ENCODE results near the gene MXRA8.

Gene MXRA8

DNA sequence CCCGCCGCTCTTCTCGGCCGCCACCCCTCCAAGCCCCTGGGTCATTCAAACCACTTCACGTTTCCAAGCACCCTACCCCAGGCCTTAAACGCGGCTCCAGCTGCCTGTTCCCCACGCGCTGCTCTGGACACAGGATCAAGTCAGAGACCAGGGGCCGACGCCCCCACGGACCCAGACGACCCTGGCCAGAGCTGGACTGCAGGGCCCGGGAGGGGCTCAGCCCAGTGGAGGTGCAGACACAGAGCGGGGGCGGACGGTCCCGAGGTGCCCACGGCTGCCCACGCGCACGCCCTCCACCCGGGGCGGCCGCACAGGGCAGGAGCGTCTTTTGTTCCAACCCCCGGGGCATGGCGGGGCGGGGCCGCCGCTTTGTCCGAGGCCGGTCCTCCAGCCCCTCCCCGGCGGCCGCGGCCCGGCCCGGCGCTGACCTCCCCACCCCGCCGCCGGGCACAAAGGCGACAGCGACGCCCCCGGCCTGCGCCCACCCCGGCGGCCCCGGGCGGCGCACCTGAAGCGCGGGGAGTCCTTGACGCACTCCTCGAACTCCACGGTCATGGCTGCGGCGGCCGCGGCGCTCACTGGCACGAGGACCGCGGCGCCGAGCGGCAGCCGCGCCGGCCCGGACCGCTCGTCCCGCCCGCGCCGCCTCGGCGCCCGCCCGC lies 51.0 kb downstream of the MXRA8 start:
- DNase-seq (ENCODE audit: low read depth, low spot score), result no peak

DNA sequence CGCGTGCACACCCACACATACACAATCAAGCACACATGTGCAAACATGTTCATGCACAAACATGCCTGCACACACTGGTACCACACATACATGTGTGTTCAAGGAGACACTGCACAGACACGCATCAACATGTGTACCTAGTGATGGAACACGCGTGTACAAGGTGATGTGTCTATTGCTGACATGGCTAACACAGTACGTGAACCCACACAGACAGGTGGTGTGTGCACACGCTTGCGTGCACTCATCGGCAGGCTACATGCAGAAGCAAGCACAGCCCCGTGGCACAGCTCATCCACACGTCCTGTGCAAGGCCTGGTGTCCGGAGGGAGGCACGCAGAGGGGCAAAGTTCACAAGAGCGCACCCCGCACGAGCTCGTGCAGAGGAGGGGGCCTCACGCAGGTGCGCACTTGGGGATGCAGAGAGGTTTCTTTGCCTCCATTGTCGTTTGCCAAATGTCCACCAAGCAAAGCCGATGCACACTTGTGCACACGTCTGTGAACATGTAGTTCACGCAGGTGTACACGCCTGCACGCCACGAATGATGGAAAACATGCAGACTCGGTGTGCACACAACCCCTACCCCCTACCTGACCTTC lies 51.6 kb downstream of the MXRA8 start:
- DNase-seq (ENCODE audit: low read depth, low spot score), result no peak

DNA sequence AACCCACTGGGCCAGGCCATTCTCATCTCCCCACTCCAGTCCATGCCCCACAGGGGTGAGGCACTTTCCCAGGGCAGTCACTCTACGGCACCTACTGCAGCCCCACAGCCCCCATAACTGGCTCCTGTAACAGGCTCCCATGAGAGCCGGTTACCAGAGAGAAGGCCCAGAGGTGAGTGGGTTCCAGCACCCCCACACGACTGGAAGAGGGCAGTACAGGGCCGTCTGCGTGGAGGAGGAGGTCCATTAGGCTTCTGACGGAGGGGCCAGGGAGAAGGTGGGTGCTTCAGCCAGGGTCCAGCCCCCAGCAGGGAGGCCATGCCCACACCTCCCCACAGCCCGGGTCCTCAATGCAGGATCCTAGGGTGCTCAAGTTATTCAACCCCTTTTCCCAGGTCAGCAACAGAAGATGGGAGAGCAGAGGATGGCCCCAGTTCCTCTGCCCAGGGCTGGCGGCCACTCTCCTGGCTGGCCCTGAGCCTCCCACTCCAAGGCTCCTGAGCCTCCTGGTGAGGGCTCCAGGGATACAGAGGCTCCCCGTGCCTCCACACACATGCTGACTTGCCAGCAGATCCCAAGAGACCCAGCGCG lies 52.2 kb downstream of the MXRA8 start:
- DNase-seq (ENCODE audit: low read depth, low spot score), result no peak

DNA sequence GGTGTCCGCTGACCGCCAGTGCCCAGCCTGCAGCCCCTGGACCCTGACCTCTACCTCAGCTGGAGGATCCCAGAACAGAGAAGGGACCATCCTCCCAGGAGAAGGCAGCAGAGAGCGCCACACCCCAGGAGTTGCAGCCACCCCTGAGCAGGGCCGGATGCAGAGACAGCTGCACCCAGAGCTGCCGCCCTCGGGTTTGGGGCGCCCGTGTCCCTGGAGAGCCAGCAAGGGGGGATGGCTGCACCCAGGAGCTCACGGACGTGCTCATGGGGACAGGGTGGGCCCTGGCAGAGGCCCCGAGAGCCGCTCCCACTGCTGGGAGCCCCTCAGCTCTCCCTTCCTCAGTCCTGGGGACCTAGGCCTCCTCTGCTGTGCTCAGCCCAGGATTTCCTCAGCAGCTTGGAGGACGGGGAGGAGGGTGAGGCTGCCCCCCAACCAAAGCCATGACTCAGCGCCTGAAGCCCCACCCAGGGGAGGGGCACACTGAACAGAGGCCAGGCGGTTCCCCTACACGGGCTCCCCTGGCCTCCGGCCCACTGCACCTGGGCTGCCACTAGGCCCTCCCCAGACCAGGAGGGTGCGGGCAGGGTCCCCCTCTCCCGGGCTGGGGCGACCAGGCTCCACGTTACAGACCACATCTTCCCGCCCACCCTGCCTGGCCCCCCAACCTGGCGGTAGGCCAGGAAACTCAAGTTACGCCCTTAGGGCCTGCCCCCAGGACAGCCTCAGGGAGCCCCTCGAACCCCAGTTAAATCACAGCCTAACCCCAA lies 52.9 kb downstream of the MXRA8 start:
- DNase-seq (ENCODE audit: low read depth, low spot score), result peak; percentile 42

DNA sequence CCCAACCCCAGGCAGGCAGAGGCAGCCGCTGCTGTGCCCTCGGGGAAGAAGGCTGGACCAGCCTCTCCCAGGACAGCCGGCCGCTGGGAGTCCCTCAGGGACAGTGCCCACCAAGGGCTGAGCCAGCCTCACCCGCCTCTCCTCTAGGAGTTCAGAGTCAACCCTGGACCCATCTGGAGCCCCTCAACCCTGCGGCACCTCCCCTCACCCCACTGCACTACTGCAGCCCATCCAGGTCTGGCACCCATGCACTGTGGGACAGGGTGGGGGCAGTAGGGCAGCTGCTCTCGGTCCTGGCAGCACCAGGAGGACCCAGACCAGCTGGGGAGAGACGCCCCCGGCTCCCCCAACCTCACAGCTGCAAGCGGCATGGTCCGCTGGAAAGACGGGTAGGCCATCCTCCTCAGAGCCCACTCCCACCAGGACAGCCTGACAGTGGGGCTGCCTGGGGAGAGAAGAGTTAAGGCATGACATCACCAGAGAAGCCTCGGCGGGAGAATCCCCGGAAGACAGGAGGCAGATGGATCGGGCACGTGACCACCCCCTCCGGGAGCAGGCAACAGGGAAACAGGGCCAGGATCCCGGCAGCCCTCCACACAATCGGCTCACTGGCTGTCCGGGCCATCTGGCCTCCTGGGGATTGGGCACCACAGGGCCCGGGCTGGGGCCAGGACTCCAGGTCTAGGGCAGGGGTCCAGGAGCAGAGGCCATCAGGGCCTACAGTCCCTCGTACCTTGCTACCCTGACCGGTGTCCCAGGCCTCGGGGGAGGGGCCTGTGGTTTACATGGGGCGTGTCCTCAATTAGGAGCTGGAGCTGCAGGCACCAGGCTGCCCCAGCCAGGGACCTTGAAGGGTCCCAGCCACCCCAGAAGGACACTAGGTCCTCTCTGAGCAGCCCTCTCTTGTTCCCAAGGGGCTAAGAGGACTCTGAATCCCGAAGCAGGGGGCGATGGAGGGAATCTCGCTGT lies 53.7 kb downstream of the MXRA8 start:
- DNase-seq (ENCODE audit: low read depth, low spot score), result no peak

DNA sequence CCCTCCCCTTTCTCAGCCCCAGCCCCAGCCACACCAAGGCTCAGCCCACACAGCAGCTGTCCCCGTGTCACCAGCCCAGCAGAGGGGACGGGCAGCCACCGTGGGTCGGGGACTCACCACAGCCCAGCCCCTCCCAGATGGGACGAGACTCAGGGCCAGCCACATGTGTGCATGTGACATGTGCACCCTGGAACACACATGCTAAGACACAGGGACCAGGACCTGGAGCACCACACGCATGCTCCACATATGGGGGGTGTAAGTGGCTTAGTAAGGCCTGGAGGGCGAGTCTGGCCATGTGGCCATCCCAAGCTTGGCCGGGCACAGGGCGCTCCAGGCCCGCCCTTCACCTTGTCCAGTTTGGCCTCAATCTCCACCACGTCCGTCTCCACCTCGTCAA lies 54.6 kb downstream of the MXRA8 start:
- DNase-seq (ENCODE audit: low read depth, low spot score), result no peak

DNA sequence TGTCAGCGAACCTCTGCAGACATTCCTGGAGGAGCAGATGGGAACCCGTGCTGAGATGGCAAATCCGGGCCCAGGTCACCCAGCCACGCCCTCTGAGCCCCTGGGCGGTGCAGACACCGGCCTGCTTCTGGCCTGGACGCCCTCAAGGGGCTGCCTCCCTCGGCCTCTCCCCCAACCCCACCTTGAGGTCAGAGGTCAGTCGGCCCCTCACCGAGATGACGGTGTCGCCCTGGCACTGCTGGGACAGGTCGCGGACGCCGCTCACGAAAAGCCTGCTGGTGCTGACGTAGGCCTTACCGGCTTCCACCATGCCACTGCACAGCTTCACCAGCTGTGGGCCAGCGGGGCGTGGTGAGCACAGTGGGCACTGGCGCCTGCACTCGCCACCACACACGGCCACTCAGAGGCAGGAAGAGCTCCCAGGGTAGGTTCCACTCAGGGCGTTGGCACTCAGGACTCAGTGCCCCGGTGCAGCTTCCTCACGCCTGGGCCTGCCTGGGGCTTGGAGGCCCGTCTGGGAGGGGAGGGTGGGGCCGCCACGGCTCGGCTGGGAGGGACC lies 55.3 kb downstream of the MXRA8 start:
- no peak for DNase-seq (ENCODE audit: low read depth, low spot score)
